HCT116 (cell line): ENCODE results near the gene RHBDD2. TPM values are rescaled to one million over a fixed set of nuclear protein-coding genes. Genes with fewer than 3 reads are reported as not detected.
A peak's percentile ranks its signal among the peaks of the same experiment; 100 is the strongest.

Source experiments
- ATAC-seq: fragments of 200-7000 bp; cut with Tn5 transposase; 2 replicates; pipeline ENCODE4 v1.9.1; 2020; ENCODE audit warnings: mild to moderate bottlenecking, moderate library complexity
- BruUV-seq: library from RNA; stranded (reverse); fragments of 400-500 nt; replicated peaks from 2 replicates; lab custom pipeline; 2021; lab: Mats Ljungman, UMichigan
- CTCF ChIA-PET: fragments of 300-600 bp; sonication (Branson Sonifier 250); formaldehyde crosslinking; loops from one replicate; lab custom pipeline; 2021; ENCODE audit warnings: antibody characterized with exemption; lab: Charles Lee
- POLR2A ChIA-PET: fragments of 300-600, 350-600 bp; sonication (Branson Sonifier 250); formaldehyde crosslinking; loops from one replicate; lab custom pipeline; 2021; ENCODE audit warnings: antibody characterized with exemption; lab: Charles Lee
- RAD21 ChIA-PET, 2 experiments: fragments of 300-600 bp; sonication (Branson Sonifier 250); formaldehyde crosslinking; loops; one replicate each; lab custom pipeline; 2023; ENCODE audit warnings: low total read pairs in 2 of 2; ENCODE audit not compliant: uncharacterized antibody in 2 of 2, unreplicated experiment in 2 of 2, low non-redundant PET in 1 of 2; lab: Charles Lee
- DNase-seq: peaks from one replicate; pipeline ENCODE4 v3.0.0-alpha.2; 2010; ENCODE audit warnings: low read depth, low spot score
- H2AFZ ChIP-seq: fragments of 200-600 bp; shearing (Covaris generic), sonication (generic); 2 replicates; pipeline ENCODE4 v1.6.1; 2017; ENCODE audit warnings: low read depth, mixed run types, mixed read lengths, antibody characterized with exemption, low read length; ENCODE audit not compliant: poor library complexity, severe bottlenecking
- H3K27ac ChIP-seq: 2 replicates; pipeline ENCODE4 v1.5.1; 2012; ENCODE audit warnings: low read depth, low read length
- H3K27me3 ChIP-seq: fragments of 200-600 bp; sonication (generic); 2 replicates; pipeline ENCODE4 v1.6.1; 2016; ENCODE audit warnings: mixed run types, low read length, mixed read lengths; ENCODE audit not compliant: insufficient read depth
- H3K36me3 ChIP-seq, 2 experiments: fragments of 200-500 bp in 1 of 2; fragments of 200-600 bp in 1 of 2; sonication (Bioruptor generic) in 1 of 2; sonication (generic) in 1 of 2; 2 replicates each; pipeline versions ENCODE4 v1.5.1 to v1.6.1; 2014 to 2016; ENCODE audit warnings: low read length in 2 of 2, inconsistent platforms in 1 of 2, mixed read lengths in 1 of 2, mixed run types in 1 of 2; ENCODE audit not compliant: insufficient read depth in 2 of 2, control insufficient read depth in 1 of 2
- H3K4me1 ChIP-seq, 2 experiments: fragments of 200-600 bp in 1 of 2; sonication (generic) in 1 of 2; 2 replicates each; pipeline versions ENCODE4 v1.5.1 to v1.6.1; 2012 to 2017; ENCODE audit warnings: low read length in 2 of 2, inconsistent platforms in 1 of 2, mild to moderate bottlenecking in 1 of 2, mixed read lengths in 1 of 2, mixed run types in 1 of 2, moderate library complexity in 1 of 2; ENCODE audit not compliant: insufficient read depth in 2 of 2, control insufficient read depth in 1 of 2
- H3K4me2 ChIP-seq: fragments of 200-600 bp; sonication (generic); 2 replicates; pipeline ENCODE4 v1.6.1; 2017; ENCODE audit warnings: mixed run types, low read length, mixed read lengths
- H3K4me3 ChIP-seq, 2 experiments: fragments of 200-600 bp in 1 of 2; sonication (generic) in 1 of 2; replicated peaks in 1 of 2; 2 replicates each; pipeline ENCODE4 v1.5.1; 2011 to 2016; ENCODE audit warnings: low read length in 2 of 2, control low read depth in 1 of 2, low read depth in 1 of 2, mild to moderate bottlenecking in 1 of 2, mixed read lengths in 1 of 2, mixed run types in 1 of 2
- H3K79me2 ChIP-seq: fragments of 200-600 bp; sonication (generic); 2 replicates; pipeline ENCODE4 v1.6.1; 2017; ENCODE audit warnings: mild to moderate bottlenecking, mixed run types, low read length, moderate library complexity, mixed read lengths; ENCODE audit not compliant: insufficient read depth
- H3K9ac ChIP-seq: fragments of 200-600 bp; sonication (generic); 2 replicates; pipeline ENCODE4 v1.6.1; 2016; ENCODE audit warnings: low read length, mixed read lengths
- H3K9me2 ChIP-seq: fragments of 200-600 bp; sonication (generic), shearing (Covaris generic); 2 replicates; pipeline ENCODE4 v1.6.1; 2017; ENCODE audit warnings: mixed run types, mild to moderate bottlenecking, moderate library complexity; ENCODE audit not compliant: insufficient read depth
- H3K9me3 ChIP-seq, 2 experiments: fragments of 200-500 bp in 1 of 2; fragments of 200-600 bp in 1 of 2; sonication (Bioruptor generic) in 1 of 2; sonication (generic) in 1 of 2; 2 replicates each; pipeline ENCODE4 v1.6.1; 2014 to 2017; ENCODE audit warnings: low read length in 2 of 2, mixed read lengths in 2 of 2, inconsistent platforms in 1 of 2, low read depth in 1 of 2, mild to moderate bottlenecking in 1 of 2, mixed run types in 1 of 2, moderate library complexity in 1 of 2; ENCODE audit not compliant: control insufficient read depth in 1 of 2, insufficient read depth in 1 of 2
- H4K20me1 ChIP-seq: fragments of 200-600 bp; sonication (generic), shearing (Covaris generic); 2 replicates; pipeline ENCODE4 v1.6.1; 2017; ENCODE audit warnings: mixed run types, mild to moderate bottlenecking, moderate library complexity; ENCODE audit not compliant: insufficient read depth
- CTCF ChIP-seq, 3 experiments: fragments of 200-600 bp in 1 of 3; sonication (generic) in 1 of 3; IDR thresholded peaks in 2 of 3; conservative IDR thresholded peaks in 1 of 3; 2 replicates each; pipeline ENCODE4 v1.5.1; 2012 to 2017; ENCODE audit warnings: low read depth in 2 of 3, low read length in 2 of 3, antibody characterized with exemption in 1 of 3, borderline replicate concordance in 1 of 3, control low read depth in 1 of 3, mild to moderate bottlenecking in 1 of 3, mixed read lengths in 1 of 3, mixed run types in 1 of 3, moderate library complexity in 1 of 3; ENCODE audit not compliant: insufficient read depth in 1 of 3
- POLR2A ChIP-seq: IDR thresholded peaks from 2 replicates; pipeline ENCODE4 v1.7.0; 2011; ENCODE audit warnings: borderline replicate concordance; ENCODE audit not compliant: insufficient read depth, insufficient read length; ENCODE audit errors: extremely low read depth
- RAD21 ChIP-seq: IDR thresholded peaks from 2 replicates; pipeline ENCODE4 v1.6.1; 2012; ENCODE audit warnings: low read depth, mild to moderate bottlenecking
- REST ChIP-seq: IDR thresholded peaks from 2 replicates; pipeline ENCODE4 v1.6.1; 2012; ENCODE audit warnings: low read depth
- YY1 ChIP-seq: IDR thresholded peaks from 2 replicates; pipeline ENCODE4 v1.6.1; 2011; ENCODE audit warnings: low read length, low read depth, moderate library complexity, mild to moderate bottlenecking; ENCODE audit not compliant: insufficient replicate concordance; ENCODE audit errors: extremely low read depth
- intact Hi-C: fragments of 100-400 bp; cut with micrococcal nuclease; formaldehyde crosslinking; loops from 2 replicates; pipeline ENCODE4 v1.10.0; 2022
- total RNA-seq: library from RNA; stranded (reverse); gene quantifications from one replicate; pipeline ENCODE4 v1.2.1, GENCODE V29; 2021; ENCODE audit not compliant: unreplicated experiment

The RHBDD2 gene
- total RNA-seq, 1 experiment from 2014 or later = 42.9 TPM

- Histone ChIP-seq H3K4me1 (peaks cover 0 to 8% of the 10 kb centered on the region in 2 experiments; a peak in 2 of 4 replicates), H2AFZ (peak overlapping the region; percentile 61), H3K27ac (no peak overlapping the region), H4K20me1 (no peaks in the 10 kb centered on the region), H3K4me2 (peak overlapping the region; percentile 56), H3K9me2 (no peaks in the 10 kb centered on the region), H3K4me3 (no peak overlapping the region), H3K27me3 (no peaks in the 10 kb centered on the region), H3K36me3 (no peaks in the 10 kb centered on the region), H3K9me3 (no peaks in the 10 kb centered on the region), H3K79me2 (no peaks in the 10 kb centered on the region), H3K9ac (no peak overlapping the region)
- ChIA-PET POLR2A (interaction anchor here (0.7 to 1.5 kb wide), 3 partner anchors 127 to 153 kb away, joined by 3 to 4 read pairs (median 3); no protein-coding TSS in a partner anchor), CTCF (interaction anchor here (0.6 to 3.6 kb wide), 12 partner anchors 8 to 1799 kb away, joined by 3 to 72 read pairs (median 3); no protein-coding TSS in a partner anchor), RAD21 (interaction anchor here (1.0 to 1.5 kb wide), 3 partner anchors 63 to 153 kb away, joined by 3 to 22 read pairs (median 16); no protein-coding TSS in a partner anchor)
- TF ChIP-seq POLR2A = no peak
- peak; percentile 99 for TF ChIP-seq RAD21
- peak; percentile 92 to 98 (median 92) for TF ChIP-seq CTCF (IDR thresholded peaks at IDR 0.05 in 2 of 3, conservative IDR thresholded peaks at IDR 0.05 in 1 of 3; ENCODE audit: borderline replicate concordance in 1 of 3, insufficient read depth in 1 of 3, low read depth in 2 of 3, low read length in 2 of 3)
- peak; percentile 71 for TF ChIP-seq YY1
- no peak for TF ChIP-seq REST
- DNase-seq (peak; percentile 48), ATAC-seq (peak; percentile 94)
- no TSS peak for BruUV-seq
- intact Hi-C loops = loop anchor here (1.0 to 2.0 kb wide), 2 partner anchors 154 to 264 kb away; no protein-coding TSS in a partner anchor
These were observed 12.1 kb upstream of the RHBDD2 start for GRCh38 chr7:75866489-75867389.
